Measurements from ENCODE around the gene SYT2.
"Not testable (repeated sequence)": the region's sequence is repeated elsewhere in the genome, so short reads cannot be mapped to it uniquely, and the experiment has no call there.

SYT2 gene

DNA sequence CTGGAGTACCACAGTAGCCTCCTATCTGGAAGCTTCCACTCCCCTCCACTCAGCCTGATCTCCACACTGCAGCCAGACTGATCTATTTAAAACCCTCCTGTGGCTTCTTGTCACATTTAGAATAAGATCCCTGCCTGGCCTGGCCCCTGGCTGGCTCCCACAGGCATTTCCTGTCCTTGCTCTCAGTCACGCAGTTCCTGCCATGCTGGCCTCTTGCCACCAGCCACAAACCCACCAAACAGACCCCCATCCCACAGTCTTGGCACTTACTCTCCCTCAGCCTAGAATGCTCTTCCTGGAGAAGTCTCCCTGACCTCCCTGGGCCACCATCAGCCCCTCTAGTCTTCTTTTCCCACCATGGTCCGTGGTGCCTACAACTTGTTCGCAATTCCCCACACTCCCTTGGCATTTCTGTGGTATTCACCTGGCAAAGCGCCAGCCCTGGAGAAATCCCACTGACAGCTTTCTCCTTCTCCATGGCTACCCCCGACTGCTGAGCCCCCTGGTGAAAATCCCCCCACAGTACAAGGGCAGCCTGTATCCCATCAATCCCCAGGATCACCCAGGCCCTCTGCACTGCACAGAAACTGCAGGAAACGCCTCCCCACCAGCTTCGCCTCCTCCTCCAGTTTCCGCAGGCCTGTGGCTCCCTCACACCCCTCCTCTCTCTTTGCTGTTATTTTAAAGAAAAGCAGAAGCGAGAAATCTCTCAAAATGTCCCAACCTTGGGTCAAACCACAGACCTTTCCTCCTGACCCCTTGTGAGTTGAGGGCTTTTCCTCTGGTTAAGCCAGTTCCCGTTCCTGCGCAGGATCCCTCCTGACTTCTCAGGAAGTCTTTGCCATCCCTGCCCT, 94.5 kb downstream of the SYT2 start:
- ATAC-seq (peak; percentile 35), DNase-seq (ENCODE audit: low spot score in 2 of 2) (no peak)
- peak overlapping the region; percentile 21 for H3K4me3 Mint-ChIP-seq
- no peaks in the 10 kb centered on the region for H3K9me3 Mint-ChIP-seq
- peaks cover 33% of the 10 kb centered on the region for H3K4me1 Mint-ChIP-seq
- H3K36me3 Mint-ChIP-seq: no peaks in the 10 kb centered on the region
- peak overlapping the region; percentile 39 for H3K27ac Mint-ChIP-seq

DNA sequence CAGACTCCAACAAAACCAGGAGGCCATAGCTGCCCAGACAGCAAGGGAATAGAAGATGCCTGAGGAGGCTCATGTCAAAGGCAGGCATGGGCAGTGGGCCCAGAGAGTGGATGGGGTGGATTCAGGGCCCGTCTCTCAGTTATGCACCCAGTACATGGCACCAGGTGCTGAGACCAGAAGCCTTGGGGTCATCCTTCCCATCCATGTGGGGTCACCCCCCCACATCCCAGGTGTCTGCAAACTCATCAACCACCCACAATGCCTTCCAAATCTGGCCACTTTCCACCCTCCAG, 95.1 kb downstream of the SYT2 start:
- H3K27ac Mint-ChIP-seq: peak overlapping the region; percentile 39

DNA sequence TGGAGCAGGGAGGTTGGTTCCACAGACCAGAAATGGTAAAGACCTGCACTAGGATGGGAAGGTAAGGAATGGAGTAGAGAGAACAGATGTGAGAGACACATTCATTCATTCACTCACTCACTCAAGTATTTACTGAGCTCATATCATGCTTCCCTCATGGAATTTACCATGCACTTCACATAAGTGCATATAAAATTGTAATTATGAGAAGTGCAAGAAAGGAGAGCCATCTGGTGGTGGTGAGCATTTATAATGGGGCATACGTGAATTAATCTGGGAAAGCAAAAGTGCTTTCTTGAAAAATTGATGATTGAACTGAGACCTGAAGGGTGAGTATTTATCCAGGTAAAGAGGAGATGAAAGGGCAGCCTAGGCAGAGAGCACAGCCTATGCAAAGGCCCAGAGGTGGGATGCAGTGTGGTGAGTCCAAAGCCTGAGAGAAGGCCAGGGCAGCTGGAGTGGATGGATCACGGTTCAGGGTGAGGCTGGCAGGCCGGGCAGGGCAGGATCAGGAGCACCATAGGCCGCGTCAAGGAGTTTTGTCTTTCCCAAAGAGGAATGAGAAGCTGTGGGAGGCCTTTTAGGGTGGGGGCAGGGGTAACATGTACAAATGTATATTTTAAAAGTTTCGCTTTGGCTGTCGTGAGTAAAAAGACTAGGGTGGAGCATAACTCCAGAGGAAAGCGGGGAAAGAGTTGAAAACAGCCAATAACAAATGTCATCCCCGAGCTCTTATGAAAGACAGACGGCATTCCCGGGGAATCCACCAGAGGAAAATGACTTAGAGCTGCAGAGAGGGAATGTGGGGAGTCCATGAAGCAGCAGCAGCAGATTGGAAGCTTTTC, 95.7 kb downstream of the SYT2 start:
- ATAC-seq; H3K4me3 Mint-ChIP-seq; DNase-seq (ENCODE audit: low spot score in 2 of 2); H3K9me3 Mint-ChIP-seq; H3K36me3 Mint-ChIP-seq: not testable (repeated sequence)
- Mint-ChIP-seq H3K4me1 (peaks cover 33% of the 10 kb centered on the region), H3K27ac (peak overlapping the region; percentile 39)

More for the DNA sequence above, 95.1 kb downstream of the SYT2 start:
- not testable (repeated sequence) for H3K9me3 Mint-ChIP-seq; DNase-seq (ENCODE audit: low spot score in 2 of 2); H3K4me3 Mint-ChIP-seq; H3K36me3 Mint-ChIP-seq; ATAC-seq
- peaks cover 33% of the 10 kb centered on the region for H3K4me1 Mint-ChIP-seq

DNA sequence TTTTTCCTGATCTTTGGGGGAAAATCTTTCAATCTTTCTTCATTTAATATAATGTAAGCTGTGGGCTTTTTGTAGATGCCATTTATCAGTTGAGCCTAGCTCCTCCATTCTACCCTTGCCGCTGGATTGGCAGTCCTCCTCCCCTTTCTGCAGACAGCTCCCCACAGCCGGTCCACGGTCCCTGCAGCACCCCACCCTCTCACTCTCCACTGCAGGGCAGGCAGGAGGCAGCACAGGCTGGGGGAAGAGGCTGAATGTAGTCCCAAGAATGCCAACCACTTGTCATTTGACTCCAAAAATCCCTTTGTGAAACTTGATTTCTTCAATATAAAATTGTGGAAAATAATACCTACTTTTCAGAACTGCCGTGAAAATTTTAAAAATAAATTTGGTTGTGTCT, 96.7 kb downstream of the SYT2 start:
- H3K4me3 Mint-ChIP-seq: no peak overlapping the region
- no peak overlapping the region for H3K27ac Mint-ChIP-seq
- no peaks in the 10 kb centered on the region for H3K36me3 Mint-ChIP-seq
- ATAC-seq (no peak), DNase-seq (ENCODE audit: low spot score in 2 of 2) (no peak)
- H3K9me3 Mint-ChIP-seq: no peaks in the 10 kb centered on the region
- peaks cover 28% of the 10 kb centered on the region for H3K4me1 Mint-ChIP-seq

DNA sequence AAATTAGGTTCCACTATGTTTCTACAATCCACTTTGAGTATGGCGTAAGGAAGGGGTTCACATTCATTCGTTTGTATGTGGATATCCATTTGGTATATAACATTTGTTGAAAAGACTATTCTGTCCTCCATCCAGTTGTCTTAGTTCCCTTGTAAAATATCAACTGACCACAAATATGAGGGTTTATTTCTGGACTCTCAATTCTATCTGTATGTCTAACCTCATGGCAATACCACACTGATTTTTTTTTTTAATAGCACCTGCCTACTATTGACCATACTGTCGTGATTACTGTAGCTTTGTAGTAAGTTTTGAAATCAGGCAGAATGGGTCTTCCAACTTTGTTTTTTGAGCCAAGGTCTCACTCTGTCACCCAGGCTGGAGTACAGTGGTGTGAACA, 98.2 kb downstream of the SYT2 start:
- not testable (repeated sequence) for ATAC-seq; DNase-seq (ENCODE audit: low spot score in 2 of 2); H3K36me3 Mint-ChIP-seq

DNA sequence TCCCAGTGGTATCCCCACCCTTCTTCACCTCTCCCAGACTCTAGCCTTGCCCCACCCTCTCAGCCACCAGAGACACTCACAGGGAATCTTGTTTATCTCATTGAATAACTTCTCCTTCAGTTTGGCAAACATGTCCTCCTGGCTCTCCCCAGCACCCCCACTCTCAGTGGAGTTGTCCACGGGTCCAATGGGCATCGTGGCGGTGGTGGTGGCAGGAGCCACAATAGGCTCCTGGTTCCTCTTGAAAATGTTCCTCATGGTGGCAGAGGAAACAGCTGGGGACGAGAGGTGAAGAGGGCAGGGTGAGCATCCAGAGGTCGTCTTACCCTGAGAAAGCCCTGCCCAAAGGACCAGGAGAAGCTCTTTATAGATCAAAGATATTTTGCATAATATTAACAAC, 104.7 kb downstream of the SYT2 start:
- Mint-ChIP-seq H3K4me3 (no peak overlapping the region), H3K4me1 (no peaks in the 10 kb centered on the region), H3K27ac (no peak overlapping the region), H3K9me3 (no peaks in the 10 kb centered on the region), H3K36me3 (no peaks in the 10 kb centered on the region)
- ATAC-seq: no peak
- DNase-seq (ENCODE audit: low spot score in 2 of 2): no peak

More for the DNA sequence above, 98.2 kb downstream of the SYT2 start:
- H3K9me3 Mint-ChIP-seq, H3K4me3 Mint-ChIP-seq, H3K27ac Mint-ChIP-seq: not testable (repeated sequence)
- H3K4me1 Mint-ChIP-seq: peaks cover 24% of the 10 kb centered on the region

DNA sequence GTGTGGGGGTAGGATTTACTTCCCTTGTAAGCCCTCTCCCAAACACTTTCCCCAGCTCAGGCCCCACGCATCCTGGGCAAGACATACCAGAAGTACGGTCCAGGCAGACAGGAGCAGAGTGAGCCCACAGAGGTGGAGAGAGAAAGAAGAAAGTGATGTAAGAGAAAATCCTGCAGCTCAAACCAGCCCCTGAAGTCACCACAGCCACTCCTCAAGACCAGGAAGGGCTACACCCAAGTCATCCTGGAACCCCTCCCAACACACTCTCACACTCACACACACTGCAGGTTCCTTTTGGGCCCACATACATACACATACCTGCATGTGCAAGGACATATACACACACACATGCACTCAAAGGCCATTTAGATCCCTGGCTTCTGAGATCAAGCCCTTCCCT, 106.8 kb downstream of the SYT2 start:
- Mint-ChIP-seq H3K4me1 (no peaks in the 10 kb centered on the region), H3K36me3 (no peaks in the 10 kb centered on the region), H3K9me3 (no peaks in the 10 kb centered on the region), H3K27ac (no peak overlapping the region), H3K4me3 (no peak overlapping the region)
- DNase-seq (ENCODE audit: low spot score in 2 of 2): no peak
- no peak for ATAC-seq

DNA sequence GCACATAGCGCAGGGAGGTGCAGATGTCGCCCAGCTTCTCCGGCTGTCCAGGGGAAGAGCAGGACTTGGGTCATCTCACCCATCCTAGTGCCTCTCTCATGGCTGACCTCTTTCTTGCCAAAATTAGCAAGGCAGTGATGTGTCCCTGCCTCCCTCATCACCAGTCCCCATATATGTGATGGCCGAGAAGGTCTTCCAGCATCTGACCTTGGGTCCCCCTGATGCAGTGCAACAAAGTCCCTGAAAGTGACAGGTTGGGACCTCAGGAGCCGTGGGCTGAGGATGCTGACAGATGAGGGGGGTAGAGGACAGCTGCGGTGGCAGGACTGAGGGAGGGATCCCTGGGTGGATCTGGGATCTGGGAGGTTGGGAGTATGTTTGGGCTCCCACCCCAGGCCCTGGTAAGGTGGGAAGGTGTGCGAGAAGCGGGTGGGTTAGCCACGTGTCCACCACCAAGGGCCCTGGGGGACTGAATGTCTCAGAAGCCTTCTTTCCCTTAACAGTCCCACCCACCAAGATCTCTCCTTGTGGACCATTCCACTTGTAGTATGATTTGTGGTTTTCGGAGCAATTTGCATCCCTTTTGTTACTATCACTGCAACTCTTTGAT, 109.7 kb downstream of the SYT2 start:
- no peaks in the 10 kb centered on the region for H3K36me3 Mint-ChIP-seq
- DNase-seq (ENCODE audit: low spot score in 2 of 2) (no peak), ATAC-seq (no peak)
- H3K9me3 Mint-ChIP-seq: no peaks in the 10 kb centered on the region
- no peak overlapping the region for H3K4me3 Mint-ChIP-seq
- H3K27ac Mint-ChIP-seq: no peak overlapping the region
- H3K4me1 Mint-ChIP-seq: no peaks in the 10 kb centered on the region

DNA sequence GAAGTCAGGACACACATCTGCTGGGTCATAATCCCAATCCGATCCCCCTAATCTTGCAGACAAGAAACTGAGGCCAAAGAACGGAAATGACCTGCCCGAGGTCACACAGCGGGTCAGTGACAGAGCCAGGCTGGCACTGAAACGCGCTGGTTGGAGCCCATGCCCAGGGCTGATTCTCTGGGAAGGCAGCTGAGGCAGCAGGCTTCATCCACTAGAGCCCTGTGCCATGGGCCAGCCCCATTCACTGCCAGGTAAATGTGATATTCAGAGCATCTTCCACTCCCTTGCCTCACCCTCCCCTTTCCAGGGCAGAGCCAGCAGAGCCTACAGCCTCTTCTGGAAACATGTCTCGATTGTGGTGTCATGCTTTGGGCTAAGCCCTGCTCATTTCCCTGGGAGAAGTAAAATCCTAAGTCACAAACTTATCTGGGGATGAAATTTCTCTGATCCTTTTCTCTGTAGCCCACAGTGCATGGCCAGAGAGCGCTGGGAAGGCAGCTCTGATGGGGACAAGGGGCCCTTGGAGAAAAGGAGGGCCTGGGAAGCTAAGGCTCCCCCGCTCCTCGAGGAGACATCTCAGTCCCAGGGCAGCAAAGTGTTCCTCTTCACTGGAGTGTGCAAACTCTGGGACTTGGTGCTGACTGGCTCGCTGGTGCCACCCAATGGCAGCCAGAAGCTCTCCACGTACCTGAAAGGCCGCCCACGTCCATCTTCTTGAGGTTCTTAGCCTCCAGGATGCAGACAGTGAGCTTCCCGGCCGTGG, 110.4 kb downstream of the SYT2 start:
- ATAC-seq: peak; percentile 53
- Mint-ChIP-seq H3K9me3 (no peaks in the 10 kb centered on the region), H3K27ac (no peak overlapping the region), H3K36me3 (no peaks in the 10 kb centered on the region), H3K4me3 (no peak overlapping the region), H3K4me1 (no peaks in the 10 kb centered on the region)
- peak in 1 of 2 donors; percentile 10 for DNase-seq (ENCODE audit: low spot score in 2 of 2)

DNA sequence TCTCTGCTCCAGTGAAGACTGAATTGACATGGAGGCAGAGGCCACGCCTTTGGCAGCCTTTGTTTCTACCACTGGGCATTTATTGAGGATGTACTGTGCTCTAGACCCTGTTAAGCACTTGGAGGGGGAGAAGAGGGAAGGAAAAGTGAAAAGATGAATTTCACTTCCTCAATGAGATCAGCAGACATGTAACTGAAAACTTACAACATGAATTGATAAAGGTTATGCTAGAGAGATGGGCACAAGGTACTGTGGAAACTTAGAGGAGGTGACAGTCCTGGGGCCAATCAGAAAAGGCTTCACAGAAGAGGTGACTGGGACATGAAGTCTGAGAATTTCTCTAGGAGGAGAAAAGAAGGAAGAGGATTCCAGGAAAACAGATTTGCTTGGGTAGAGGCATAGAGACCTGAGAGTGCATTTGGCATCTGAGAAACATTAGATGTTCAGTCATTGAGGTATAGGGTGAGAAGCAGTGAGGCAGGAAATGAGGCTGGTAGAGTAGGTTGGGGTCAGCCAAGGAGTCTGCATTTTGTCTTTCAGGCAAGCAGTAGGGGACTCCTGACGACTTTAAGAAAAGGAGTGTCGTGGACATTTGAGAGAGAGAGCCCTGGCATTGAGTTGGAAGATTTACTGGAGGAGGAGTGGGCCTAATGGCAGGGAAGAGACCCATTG, 113.0 kb downstream of the SYT2 start:
- Mint-ChIP-seq H3K4me1 (no peaks in the 10 kb centered on the region), H3K4me3 (no peak overlapping the region), H3K9me3 (no peaks in the 10 kb centered on the region), H3K36me3 (no peaks in the 10 kb centered on the region), H3K27ac (no peak overlapping the region)
- ATAC-seq (no peak), DNase-seq (ENCODE audit: low spot score in 2 of 2) (no peak)

DNA sequence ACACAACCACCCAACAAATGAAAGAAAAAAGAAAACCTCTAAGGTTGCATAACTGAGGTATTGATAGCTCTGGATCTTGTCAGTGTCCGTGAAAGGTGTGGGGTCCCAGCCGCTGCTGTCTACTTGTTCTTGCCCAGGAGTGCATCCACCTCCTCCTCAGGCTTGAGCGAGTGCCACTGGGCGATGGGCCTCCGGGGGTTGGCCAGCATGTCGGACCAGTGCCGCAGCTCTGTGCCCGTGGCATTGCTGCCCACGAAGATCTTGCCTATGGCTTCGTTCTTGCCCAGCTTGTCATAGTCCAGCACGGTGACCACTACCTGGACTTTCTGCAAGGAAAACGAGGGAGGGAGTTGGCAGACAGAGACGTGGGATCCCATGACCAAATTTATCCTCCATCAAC, 113.6 kb downstream of the SYT2 start:
- no peaks in the 10 kb centered on the region for H3K4me1 Mint-ChIP-seq
- no peaks in the 10 kb centered on the region for H3K9me3 Mint-ChIP-seq
- DNase-seq (ENCODE audit: low spot score in 2 of 2) (no peak), ATAC-seq (no peak)
- no peaks in the 10 kb centered on the region for H3K36me3 Mint-ChIP-seq
- no peak overlapping the region for H3K27ac Mint-ChIP-seq
- H3K4me3 Mint-ChIP-seq: no peak overlapping the region

DNA sequence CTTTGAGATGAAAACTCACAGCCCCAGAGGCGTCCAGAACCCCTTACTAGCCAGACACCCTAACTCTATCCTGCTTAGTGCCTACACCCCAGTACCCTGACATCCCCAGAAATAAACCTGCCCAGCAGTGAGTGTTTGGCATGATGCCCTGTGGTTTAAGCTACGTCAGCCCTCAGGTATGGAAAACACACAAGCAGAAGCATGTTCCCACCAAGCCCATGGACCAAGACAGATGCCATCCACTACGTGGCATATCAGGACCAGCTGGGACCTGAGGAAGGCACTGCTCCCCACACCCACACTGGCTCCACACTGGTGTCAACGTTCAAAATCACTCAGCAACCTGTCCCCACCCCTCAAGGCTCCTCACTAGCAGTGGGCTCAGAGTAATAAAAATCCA, 116.4 kb downstream of the SYT2 start:
- no peak for ATAC-seq
- Mint-ChIP-seq H3K9me3 (no peaks in the 10 kb centered on the region), H3K36me3 (no peaks in the 10 kb centered on the region), H3K4me3 (no peak overlapping the region), H3K4me1 (no peaks in the 10 kb centered on the region), H3K27ac (peak overlapping the region; percentile 26)
- DNase-seq (ENCODE audit: low spot score in 2 of 2): no peak

DNA sequence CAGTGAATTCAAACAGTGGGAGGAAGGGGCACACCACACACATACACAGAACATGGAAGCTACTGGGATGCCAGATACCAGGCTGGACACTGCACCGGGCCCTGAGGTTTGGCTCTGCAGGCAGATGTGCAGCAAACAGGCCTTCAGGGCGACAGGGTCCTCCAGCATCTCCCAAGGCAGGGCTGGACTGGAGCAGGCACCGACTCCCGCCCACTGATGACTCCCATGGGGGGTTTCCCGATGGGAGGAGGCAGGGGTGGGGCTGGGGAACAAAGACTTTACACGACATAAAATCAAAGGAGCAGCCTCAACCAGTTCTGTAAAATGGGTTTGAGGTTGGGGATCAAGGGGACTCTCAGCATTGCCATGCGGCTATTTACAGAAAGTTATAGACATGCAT, 118.1 kb downstream of the SYT2 start:
- Mint-ChIP-seq H3K4me3 (no peak overlapping the region), H3K36me3 (no peaks in the 10 kb centered on the region), H3K9me3 (no peaks in the 10 kb centered on the region), H3K27ac (no peak overlapping the region), H3K4me1 (no peaks in the 10 kb centered on the region)
- ATAC-seq (no peak), DNase-seq (ENCODE audit: low spot score in 2 of 2) (no peak)

DNA sequence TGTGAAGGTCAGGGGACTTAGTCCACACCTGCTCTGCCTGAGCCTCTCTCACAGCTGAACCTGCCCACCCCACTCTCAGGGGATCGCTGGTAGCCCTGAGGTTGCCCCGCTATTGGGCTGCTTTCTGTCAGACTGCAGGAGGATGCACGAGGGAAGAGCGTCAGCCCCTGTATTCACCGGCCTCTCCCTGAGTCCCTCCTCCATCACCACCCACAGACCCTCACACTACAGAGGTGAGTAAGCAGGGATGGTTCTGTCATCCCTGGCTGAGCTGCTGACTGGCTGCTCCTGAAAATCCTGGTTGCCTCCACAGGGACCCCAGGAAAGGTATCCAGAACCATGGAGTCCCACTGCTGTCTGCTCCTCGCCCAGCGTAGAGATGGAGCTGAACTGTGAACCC, 118.7 kb downstream of the SYT2 start:
- no peak for ATAC-seq
- Mint-ChIP-seq H3K4me1 (no peaks in the 10 kb centered on the region), H3K9me3 (no peaks in the 10 kb centered on the region), H3K36me3 (no peaks in the 10 kb centered on the region), H3K27ac (no peak overlapping the region), H3K4me3 (no peak overlapping the region)
- no peak for DNase-seq (ENCODE audit: low spot score in 2 of 2)

DNA sequence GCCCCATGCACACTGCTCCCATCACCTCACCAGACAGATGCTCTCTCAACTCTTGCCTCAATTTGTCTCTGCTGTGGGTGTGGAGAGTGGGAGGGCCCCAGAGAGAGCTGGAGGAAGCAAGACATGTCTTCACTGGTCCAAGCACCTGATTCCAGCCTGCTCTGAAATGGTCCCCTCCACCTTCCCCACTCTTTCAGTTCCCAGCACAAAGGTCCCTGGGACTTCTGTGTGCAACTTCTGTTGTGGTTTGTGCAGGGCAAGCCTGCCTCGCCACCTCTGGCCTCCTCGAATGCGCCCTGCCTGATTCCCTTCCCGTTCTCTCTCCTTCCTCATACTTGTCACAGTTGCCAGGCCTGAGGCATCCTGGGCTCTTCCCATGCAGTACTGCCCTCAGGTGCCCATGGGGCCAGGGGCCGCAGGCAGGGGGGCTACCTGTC, 119.3 kb downstream of the SYT2 start:
- Mint-ChIP-seq H3K4me3 (no peak overlapping the region), H3K36me3 (no peaks in the 10 kb centered on the region), H3K4me1 (no peaks in the 10 kb centered on the region), H3K9me3 (no peaks in the 10 kb centered on the region), H3K27ac (peak overlapping the region; percentile 8)
- DNase-seq (ENCODE audit: low spot score in 2 of 2): no peak
- ATAC-seq: peak; percentile 6

Data from stimulated activated effector memory CD8-positive, alpha-beta T cell treated with anti-CD3 and anti-CD28 coated beads, Interleukin-12 subunit alpha, Interleukin-12 subunit beta, amount 100 ng/mL, for 72 hours (primary cell).